ENCODE measurements around the gene SFMBT2. TPM values are rescaled to one million over a fixed set of nuclear protein-coding genes. Genes with fewer than 3 reads are reported as not detected.

SFMBT2 gene
- total RNA-seq, 1 experiment from 2014 or later: 0.02 TPM

DNA sequence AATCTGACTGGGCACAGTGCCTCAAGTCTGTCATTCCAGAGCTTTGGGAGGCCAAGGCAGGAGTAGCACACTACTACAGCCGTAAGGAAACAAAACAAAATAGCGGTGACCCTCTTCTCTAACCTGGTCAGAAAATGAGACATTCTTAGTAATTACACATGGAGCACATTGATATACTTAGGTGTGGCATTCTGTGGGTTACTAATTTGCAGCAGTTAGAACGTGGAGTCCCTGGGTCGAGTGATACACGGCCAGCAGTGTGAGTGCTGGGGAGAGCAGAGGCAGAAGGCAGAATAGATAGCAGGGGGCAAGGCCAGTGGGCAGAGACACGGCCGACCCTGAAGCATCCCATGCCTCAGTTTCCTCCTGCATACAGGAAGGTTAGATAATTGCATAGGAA lies 28.9 kb upstream of the SFMBT2 start:
- ChIA-PET RAD21 (ENCODE audit: low non-redundant PET in 1 of 2, low total read pairs in 2 of 2, uncharacterized antibody in 2 of 2, unreplicated experiment in 2 of 2) (no interaction called here), CTCF (no interaction called here), POLR2A (no interaction called here)
- Histone ChIP-seq H2AFZ (ENCODE audit: low read depth, low read length, poor library complexity, severe bottlenecking) (no peak overlapping the region), H3K9me2 (ENCODE audit: insufficient read depth) (no peaks in the 10 kb centered on the region), H4K20me1 (ENCODE audit: insufficient read depth) (no peaks in the 10 kb centered on the region), H3K36me3 (ENCODE audit: control insufficient read depth in 1 of 2, insufficient read depth in 2 of 2, low read length in 2 of 2) (no peaks in the 10 kb centered on the region), H3K4me3 (replicated peaks in 1 of 2; ENCODE audit: low read depth in 1 of 2, low read length in 2 of 2) (no peak overlapping the region), H3K27ac (ENCODE audit: low read depth, low read length) (no peak overlapping the region), H3K4me1 (ENCODE audit: control insufficient read depth in 1 of 2, insufficient read depth in 2 of 2, low read length in 2 of 2) (no peaks in the 10 kb centered on the region), H3K9me3 (ENCODE audit: control insufficient read depth in 1 of 2, insufficient read depth in 1 of 2, low read depth in 1 of 2, low read length in 2 of 2) (no peaks in the 10 kb centered on the region), H3K9ac (ENCODE audit: low read length) (no peak overlapping the region), H3K27me3 (ENCODE audit: insufficient read depth, low read length) (peaks cover 28% of the 10 kb centered on the region), H3K4me2 (ENCODE audit: low read length) (no peak overlapping the region), H3K79me2 (ENCODE audit: insufficient read depth, low read length) (no peaks in the 10 kb centered on the region)
- intact Hi-C loops (cut with micrococcal nuclease): no loop called here
- no peak for TF ChIP-seq FOSL1 (IDR thresholded peaks at IDR 0.05; ENCODE audit: low read depth)
- TF ChIP-seq ZFX (IDR thresholded peaks at IDR 0.05): no peak
- TF ChIP-seq ZNF274 (IDR thresholded peaks at IDR 0.05; ENCODE audit: low read depth, low read length): no peak
- TF ChIP-seq EZH2phosphoT487 (IDR thresholded peaks at IDR 0.05; ENCODE audit: borderline replicate concordance): no peak
- TF ChIP-seq, protein P1, sequence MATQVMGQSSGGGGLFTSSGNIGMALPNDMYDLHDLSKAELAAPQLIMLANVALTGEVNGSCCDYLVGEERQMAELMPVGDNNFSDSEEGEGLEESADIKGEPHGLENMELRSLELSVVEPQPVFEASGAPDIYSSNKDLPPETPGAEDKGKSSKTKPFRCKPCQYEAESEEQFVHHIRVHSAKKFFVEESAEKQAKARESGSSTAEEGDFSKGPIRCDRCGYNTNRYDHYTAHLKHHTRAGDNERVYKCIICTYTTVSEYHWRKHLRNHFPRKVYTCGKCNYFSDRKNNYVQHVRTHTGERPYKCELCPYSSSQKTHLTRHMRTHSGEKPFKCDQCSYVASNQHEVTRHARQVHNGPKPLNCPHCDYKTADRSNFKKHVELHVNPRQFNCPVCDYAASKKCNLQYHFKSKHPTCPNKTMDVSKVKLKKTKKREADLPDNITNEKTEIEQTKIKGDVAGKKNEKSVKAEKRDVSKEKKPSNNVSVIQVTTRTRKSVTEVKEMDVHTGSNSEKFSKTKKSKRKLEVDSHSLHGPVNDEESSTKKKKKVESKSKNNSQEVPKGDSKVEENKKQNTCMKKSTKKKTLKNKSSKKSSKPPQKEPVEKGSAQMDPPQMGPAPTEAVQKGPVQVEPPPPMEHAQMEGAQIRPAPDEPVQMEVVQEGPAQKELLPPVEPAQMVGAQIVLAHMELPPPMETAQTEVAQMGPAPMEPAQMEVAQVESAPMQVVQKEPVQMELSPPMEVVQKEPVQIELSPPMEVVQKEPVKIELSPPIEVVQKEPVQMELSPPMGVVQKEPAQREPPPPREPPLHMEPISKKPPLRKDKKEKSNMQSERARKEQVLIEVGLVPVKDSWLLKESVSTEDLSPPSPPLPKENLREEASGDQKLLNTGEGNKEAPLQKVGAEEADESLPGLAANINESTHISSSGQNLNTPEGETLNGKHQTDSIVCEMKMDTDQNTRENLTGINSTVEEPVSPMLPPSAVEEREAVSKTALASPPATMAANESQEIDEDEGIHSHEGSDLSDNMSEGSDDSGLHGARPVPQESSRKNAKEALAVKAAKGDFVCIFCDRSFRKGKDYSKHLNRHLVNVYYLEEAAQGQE (IDR thresholded peaks at IDR 0.05; ENCODE audit: low read depth): no peak
- TF ChIP-seq SIN3A (IDR thresholded peaks at IDR 0.05; ENCODE audit: low read depth): no peak
- TF ChIP-seq MAX (IDR thresholded peaks at IDR 0.05): no peak
- TF ChIP-seq YY1 (IDR thresholded peaks at IDR 0.05; ENCODE audit: extremely low read depth, insufficient replicate concordance, low read depth, low read length): no peak
- TF ChIP-seq CEBPB (IDR thresholded peaks at IDR 0.05; ENCODE audit: low read depth): no peak
- no peak for TF ChIP-seq POLR2A (IDR thresholded peaks at IDR 0.05; ENCODE audit: borderline replicate concordance, extremely low read depth, insufficient read depth, insufficient read length)
- no peak for TF ChIP-seq RAD21 (IDR thresholded peaks at IDR 0.05; ENCODE audit: low read depth)
- TF ChIP-seq SRF (IDR thresholded peaks at IDR 0.05; ENCODE audit: low read depth): no peak
- DNase-seq (ENCODE audit: low read depth, low spot score) (no peak), ATAC-seq (no peak)
- BruUV-seq (replicated peaks): no TSS peak

Measured in HCT116 (cell line).